GM23338 (cell line): Measurements from ENCODE around the gene NTM.

Source experiments
- CREB1 ChIP-seq: fragments of 250-450 bp; sonication (Bioruptor Pico); IDR thresholded peaks from 2 replicates; pipeline ENCODE4 v1.5.0; 2020; ENCODE audit warnings: low read depth, mild to moderate bottlenecking, moderate library complexity
- CTCF ChIP-seq, 2 experiments: fragments of 200-600 bp in 1 of 2; sonication (generic) in 1 of 2; conservative IDR thresholded peaks; 2 replicates each; pipeline versions ENCODE4 v1.5.1 to v1.6.1; 2016 to 2017; ENCODE audit warnings: antibody characterized with exemption in 2 of 2, low read depth in 2 of 2, mild to moderate bottlenecking in 2 of 2, moderate library complexity in 1 of 2
- EZH2 ChIP-seq: fragments of 200-600 bp; sonication (generic); IDR thresholded peaks from one replicate; pipeline ENCODE4 v1.8.0; 2017; ENCODE audit warnings: antibody characterized with exemption, mild to moderate bottlenecking, low read depth; ENCODE audit not compliant: unreplicated experiment
- EZH2phosphoT487 ChIP-seq: fragments of 200-600 bp; sonication (generic); IDR thresholded peaks from one replicate; pipeline ENCODE4 v1.8.1; 2018; ENCODE audit warnings: antibody characterized with exemption; ENCODE audit not compliant: unreplicated experiment
- JUNB ChIP-seq: IDR thresholded peaks from one replicate; pipeline ENCODE4 v1.6.1; 2016; ENCODE audit warnings: antibody characterized with exemption; ENCODE audit not compliant: unreplicated experiment
- POLR2AphosphoS5 ChIP-seq: IDR thresholded peaks from 2 replicates; pipeline ENCODE4 v1.6.1; 2016; ENCODE audit warnings: antibody characterized with exemption, low read depth
- REST ChIP-seq: IDR thresholded peaks from one replicate; pipeline ENCODE4 v1.6.1; 2018; ENCODE audit warnings: antibody characterized with exemption; ENCODE audit not compliant: unreplicated experiment
- ZNF331 ChIP-seq: fragments of 250-450 bp; sonication (Bioruptor Pico); IDR thresholded peaks from 2 replicates; pipeline ENCODE4 v1.5.0; 2020; ENCODE audit warnings: low read depth, mild to moderate bottlenecking, moderate library complexity

DNA sequence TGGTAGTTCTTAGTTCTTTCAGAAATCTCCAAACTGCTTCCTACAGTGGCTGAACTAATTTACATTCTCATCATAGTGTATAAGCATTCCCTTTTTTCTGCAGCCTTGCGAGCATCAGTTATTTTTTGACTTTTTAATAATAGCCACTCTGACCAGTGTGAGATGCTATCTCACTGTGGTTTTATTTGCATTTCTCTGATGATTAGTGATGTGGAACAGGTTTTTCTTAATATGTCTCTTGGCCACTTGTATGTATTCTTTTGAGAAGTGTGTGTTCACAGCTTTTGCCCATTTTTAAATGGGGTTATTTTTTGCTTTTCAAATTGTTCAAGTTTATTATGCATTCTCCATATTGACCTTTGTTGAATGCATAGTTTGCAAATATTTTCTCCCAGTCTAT, 459.3 kb downstream of the NTM start:
- TF ChIP-seq CTCF (conservative IDR thresholded peaks at IDR 0.05; ENCODE audit: low read depth in 2 of 2), result no peak
- TF ChIP-seq REST, result no peak
- TF ChIP-seq EZH2, result no peak
- TF ChIP-seq POLR2AphosphoS5, result no peak
- TF ChIP-seq EZH2phosphoT487, result no peak
- no peak for TF ChIP-seq CREB1 (CRISPR knock-in tag)
- TF ChIP-seq ZNF331 (CRISPR knock-in tag), result no peak
- TF ChIP-seq JUNB, result no peak
